Left colon (tissue), 2 donors: ENCODE data around the gene PMPCA. TPM values are rescaled to one million over a fixed set of nuclear protein-coding genes. Genes with fewer than 3 reads are reported as not detected.

Experiments used
- ATAC-seq: fragments of 200-7000 bp; cut with Tn5 transposase; one replicate; pipeline ENCODE4 v1.9.1; 2020; ENCODE audit warnings: mild to moderate bottlenecking, moderate library complexity
- DNase-seq, 2 donors: peaks; one replicate each; pipeline ENCODE4 v3.0.0-alpha.2; 2020
- intact Hi-C, 2 donors: fragments of 100-400 bp; cut with DNase I in 1 of 2; cut with micrococcal nuclease in 1 of 2; formaldehyde crosslinking; loops; one replicate each; pipeline versions ENCODE4 v1.11.2 to v1.14.0; 2022; cut with DNase I, micrococcal nuclease
- total RNA-seq, 2 donors: library from RNA; stranded (reverse); fragmentation: NEBNext Ultra II Directional; extraction: Animal tissue kit (Norgen Biotek cat#: 25700); gene quantifications; one replicate each; pipeline ENCODE4 v1.2.1, GENCODE V29; 2021
- donor health status: DM: no; HTN: no; CAD: no.
- donor health status: DM: yes; HTN: yes; CAD: no.

PMPCA gene
- total RNA-seq, 2 donors from 2014 or later: 43.4 to 52.5 TPM

DNA sequence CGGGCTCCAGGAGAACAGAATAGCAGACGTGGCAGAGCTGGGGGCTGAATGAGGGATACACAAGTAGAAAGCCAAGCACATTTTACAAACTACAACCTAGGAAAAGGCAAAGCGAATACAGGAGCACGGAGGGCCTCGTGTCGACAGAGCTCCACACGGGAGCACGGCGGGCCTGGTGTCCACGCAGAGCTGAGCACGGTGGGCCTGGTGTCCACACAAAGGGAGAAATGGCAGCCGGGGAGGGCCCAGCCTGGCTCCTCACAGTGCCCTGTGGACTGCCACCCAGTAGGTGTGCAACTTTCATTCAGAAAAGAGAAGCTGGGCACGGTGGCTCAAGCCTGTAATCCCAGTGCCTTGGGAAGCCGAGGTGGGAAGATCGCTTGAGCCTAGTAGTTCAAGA, 32.6 kb downstream of the PMPCA start:
- DNase-seq (no peak), ATAC-seq (no peak)
- intact Hi-C loops: no loop called here

- intact Hi-C loops: no loop called here
- ATAC-seq (no peak), DNase-seq (no peak)
Measured at GRCh38 chr9:136443687-136444086, 33.2 kb downstream of the PMPCA start.

DNA sequence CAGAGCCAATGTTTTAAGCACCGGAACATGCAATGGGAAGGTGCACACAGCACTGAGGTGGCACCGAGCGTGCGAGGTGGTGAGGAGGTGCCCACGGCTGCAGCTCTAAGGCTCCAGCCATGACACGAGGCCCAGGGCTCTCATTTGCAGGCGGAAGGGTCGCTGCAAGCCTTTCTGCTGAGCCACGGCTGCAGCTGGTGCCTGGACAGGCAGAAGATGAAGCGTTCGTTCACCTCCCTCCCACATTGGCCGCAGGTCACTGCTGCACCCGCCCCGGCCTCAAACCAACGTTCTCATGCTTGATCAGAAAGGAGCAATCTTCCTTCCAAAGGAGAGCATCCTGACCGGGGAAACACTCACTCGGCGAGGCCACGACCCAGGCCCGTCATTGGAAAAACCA, 33.6 kb downstream of the PMPCA start:
- DNase-seq (no peak), ATAC-seq (no peak)
- intact Hi-C loops: no loop called here

GRCh38 chr9:136445799-136446198, 35.3 kb downstream of the PMPCA start:
- DNase-seq (no peak), ATAC-seq (no peak)
- intact Hi-C loops: no loop called here

- ATAC-seq (no peak), DNase-seq (no peak)
- intact Hi-C loops: no loop called here
Measured at GRCh38 chr9:136447173-136447778, 36.8 kb downstream of the PMPCA start.

DNA sequence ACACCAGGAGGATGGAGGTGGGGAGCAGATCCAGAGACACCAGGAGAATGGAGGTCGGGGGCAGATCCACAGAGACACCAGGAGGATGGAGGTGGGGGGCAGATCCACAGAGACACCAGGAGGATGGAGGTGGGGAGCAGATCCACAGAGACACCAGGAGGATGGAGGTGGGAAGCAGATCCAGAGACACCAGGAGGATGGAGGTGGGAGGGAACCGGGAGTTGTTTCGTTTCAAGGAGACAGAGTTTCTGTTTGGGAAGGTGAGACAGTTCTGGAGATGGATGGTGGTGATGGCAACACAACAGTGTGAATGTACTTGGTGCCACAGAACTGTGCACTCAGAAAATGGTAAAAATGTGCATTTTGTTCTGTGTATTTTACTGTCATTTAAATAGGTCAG, 38.2 kb downstream of the PMPCA start:
- DNase-seq: no peak
- ATAC-seq: no peak
- intact Hi-C loops: no loop called here

- ATAC-seq (no peak), DNase-seq (no peak)
- intact Hi-C loops: no loop called here
Measured at GRCh38 chr9:136451221-136451877, 40.9 kb downstream of the PMPCA start.

GRCh38 chr9:136453326-136453725, 42.9 kb downstream of the PMPCA start:
- DNase-seq (no peak), ATAC-seq (no peak)
- intact Hi-C loops: no loop called here

GRCh38 chr9:136454026-136454796, 43.8 kb downstream of the PMPCA start:
- intact Hi-C loops: no loop called here
- ATAC-seq: no peak

DNA sequence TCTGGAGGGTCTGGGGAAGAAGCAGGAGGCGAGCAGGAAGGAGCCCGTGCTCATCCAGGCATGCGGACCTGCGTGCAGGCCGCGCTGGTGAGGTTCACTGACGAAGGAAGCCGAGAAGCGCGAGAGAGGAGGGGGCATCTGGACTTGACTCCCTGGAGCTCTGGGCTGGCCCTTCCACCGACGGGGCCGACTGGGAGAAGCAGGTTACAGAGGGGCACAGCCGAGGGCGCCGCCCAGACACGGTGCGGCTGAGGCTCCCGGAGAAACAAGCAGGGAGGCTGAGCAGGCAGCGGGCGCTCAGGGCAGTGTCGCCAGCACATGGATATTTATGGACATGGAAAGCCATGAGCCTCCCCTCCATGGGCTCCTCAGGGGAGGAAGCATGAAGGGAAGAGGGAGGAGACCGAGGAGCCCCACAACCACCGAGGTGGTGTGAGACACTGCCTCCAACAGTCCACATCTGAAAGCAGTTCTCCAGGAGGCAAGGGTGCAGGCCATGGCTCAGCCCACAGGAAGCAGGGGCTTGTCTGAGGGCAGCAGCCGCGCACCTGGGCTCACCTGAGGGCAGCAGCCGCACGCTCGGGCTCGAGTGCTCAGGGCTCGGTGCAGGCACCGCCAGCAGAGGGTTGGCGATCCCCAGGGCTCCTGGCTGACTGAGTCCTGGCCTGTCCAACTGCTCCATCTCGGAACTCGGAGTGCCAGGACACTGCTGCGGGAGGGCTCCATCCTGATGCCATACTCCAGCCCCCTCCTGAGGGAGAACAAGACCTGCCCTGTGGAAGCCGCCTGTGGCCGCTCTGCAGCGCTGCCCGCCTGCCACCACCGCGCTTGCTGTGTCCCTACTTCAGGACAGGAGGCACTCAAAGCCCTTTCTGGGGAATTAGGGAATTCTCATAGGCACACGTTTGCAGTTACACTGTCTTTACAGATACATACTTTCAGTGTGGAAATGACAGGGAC, 44.9 kb downstream of the PMPCA start:
- DNase-seq: no peak
- intact Hi-C loops: no loop called here
- no peak for ATAC-seq

More at GRCh38 chr9:136454026-136454796, 43.8 kb downstream of the PMPCA start:
- DNase-seq: no peak

- ATAC-seq (no peak), DNase-seq (no peak)
- intact Hi-C loops: no loop called here
Measured at GRCh38 chr9:136456258-136456657, 45.8 kb downstream of the PMPCA start.

GRCh38 chr9:136457326-136457725, 46.9 kb downstream of the PMPCA start:
- no peak for ATAC-seq
- intact Hi-C loops: no loop called here
- no peak for DNase-seq

DNA sequence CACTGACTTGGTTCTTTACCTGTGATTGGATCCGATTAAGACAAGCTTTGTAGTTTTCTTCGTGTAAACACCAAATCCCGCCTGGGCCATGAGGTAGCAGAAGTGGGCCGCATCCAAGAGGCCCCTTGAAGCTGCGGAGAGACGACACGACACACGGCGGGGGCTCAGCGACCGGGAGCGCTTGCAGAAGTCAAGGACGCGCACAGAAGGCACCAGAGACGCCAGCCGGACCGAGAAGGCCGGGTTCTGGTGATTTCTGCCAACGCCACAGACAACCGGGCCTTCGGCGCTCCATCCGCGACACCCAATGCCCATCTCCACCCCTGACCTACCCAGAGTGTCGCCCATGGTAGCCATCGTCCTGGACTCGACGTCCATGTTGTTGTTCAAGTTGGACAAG, 49.0 kb downstream of the PMPCA start:
- DNase-seq (no peak), ATAC-seq (no peak)
- intact Hi-C loops: no loop called here

DNA sequence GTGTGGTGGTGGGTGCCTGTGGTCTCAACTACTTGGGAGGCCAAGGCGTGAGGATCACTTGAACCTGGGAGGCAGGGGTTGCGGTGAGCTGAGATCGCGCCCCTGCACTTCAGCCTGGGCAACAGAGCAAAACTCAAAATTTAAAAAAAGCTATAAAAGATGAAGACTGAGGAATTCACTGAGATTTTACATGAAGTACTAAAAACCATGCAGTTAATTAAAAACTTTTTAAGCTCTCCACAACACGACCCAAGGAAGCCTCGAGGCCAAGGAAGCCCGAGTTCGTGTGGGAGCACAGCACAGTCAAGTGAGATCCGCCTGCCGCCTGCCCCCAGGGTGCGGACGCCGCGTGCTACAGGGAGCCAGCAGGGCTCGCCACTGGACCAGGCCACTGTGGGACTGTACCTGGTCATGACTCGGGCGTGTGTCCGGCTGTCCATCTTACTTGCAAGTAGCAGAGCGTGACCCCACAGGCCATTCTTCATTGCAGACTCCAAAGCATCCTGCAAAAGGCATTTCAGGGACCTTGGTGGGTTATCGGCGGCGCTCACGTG, 50.4 kb downstream of the PMPCA start:
- no peak for ATAC-seq
- DNase-seq: no peak
- intact Hi-C loops: no loop called here

- intact Hi-C loops: no loop called here
- ATAC-seq: no peak
- DNase-seq: no peak
Measured at GRCh38 chr9:136462664-136463063, 52.2 kb downstream of the PMPCA start.

GRCh38 chr9:136463578-136463977, 53.1 kb downstream of the PMPCA start:
- intact Hi-C loops: no loop called here
- DNase-seq: no peak
- ATAC-seq: no peak

DNA sequence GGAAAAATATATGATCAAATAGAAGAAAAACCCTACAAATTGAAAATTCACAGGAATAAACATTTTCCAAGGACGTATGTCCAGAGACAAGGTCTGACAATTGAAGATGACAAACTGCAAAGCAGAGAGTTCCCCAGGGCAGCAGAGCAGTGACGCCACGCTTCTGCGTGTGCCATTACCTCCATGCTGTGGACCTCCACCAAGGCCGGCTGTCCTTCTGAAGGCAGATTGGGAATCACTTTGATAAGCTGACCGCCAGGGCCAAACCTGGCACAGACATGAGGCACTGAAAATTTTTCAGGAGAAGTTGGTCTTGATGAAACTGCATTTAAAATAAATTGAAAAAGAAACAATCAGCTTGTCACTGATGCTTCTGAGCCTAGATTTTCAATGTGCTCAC, 53.8 kb downstream of the PMPCA start:
- intact Hi-C loops: no loop called here
- DNase-seq (no peak), ATAC-seq (no peak)

- intact Hi-C loops: no loop called here
- DNase-seq (no peak), ATAC-seq (no peak)
Measured at GRCh38 chr9:136465500-136466154, 55.2 kb downstream of the PMPCA start.
